Measurements from ENCODE around the gene MAN1A1.

The MAN1A1 gene

DNA sequence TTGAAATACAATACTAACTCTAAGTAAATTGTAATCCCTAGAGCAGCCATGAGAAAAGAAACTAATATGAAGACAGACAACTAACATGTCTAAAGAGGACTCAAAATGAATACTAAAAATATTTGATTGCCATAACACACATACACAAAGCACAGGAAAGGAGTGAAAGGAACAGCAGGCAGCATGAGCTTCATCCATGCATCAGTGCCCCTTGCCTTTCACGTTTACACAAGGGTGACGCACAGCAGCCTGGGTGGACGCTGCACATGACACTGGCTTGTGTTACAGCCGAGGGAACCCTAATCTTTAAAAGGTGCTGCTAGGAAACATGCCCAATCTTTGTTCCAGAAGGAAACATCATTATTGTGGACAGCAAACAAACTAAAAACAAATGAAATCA lies 123.5 kb downstream of the MAN1A1 start:
- DNase-seq, result no peak

GRCh38 chr6:119224095-119224701 lies 125.4 kb downstream of the MAN1A1 start:
- DNase-seq, result peak; percentile 31

- no peak for DNase-seq
These were observed 129.1 kb downstream of the MAN1A1 start for GRCh38 chr6:119220452-119220851.

GRCh38 chr6:119218548-119218947 lies 131.0 kb downstream of the MAN1A1 start:
- DNase-seq, result no peak

DNA sequence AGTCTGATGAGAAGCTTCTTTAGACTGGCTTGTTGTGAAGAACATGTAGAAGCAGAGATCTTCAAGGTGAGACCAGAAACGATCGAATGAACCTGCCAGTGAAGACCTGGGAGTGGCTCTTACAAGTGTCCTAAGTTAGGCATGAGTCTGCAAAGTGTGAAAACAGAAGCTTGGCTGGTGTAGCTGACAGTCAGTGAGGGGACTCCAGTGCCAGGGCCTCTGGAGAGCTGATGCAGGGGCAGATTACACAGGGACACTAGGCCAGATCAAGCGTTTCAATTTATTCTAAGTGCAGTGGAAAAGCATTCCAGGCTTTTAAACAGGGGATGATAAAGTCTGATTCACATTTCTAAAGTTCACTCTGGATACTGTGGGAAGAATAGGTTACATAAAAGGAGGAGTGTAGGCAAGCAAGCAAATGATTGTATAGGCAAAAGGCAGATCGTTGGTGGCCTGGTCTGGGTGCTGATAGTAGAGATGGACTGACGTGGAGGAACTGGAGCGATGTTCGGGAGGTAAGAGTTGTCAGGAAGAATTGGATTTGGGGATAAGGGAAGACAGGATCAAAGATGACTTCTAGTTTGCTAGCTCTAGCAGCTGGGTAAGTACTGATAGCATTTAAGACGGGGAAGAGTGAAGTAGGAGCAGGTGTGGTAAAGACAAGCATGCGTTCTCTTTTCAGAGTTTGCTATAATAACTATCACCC lies 133.5 kb downstream of the MAN1A1 start:
- no peak for DNase-seq

- no peak for DNase-seq
These were observed 134.3 kb downstream of the MAN1A1 start for GRCh38 chr6:119215309-119215708.

GRCh38 chr6:119210596-119210995 lies 139.0 kb downstream of the MAN1A1 start:
- no peak for DNase-seq

DNA sequence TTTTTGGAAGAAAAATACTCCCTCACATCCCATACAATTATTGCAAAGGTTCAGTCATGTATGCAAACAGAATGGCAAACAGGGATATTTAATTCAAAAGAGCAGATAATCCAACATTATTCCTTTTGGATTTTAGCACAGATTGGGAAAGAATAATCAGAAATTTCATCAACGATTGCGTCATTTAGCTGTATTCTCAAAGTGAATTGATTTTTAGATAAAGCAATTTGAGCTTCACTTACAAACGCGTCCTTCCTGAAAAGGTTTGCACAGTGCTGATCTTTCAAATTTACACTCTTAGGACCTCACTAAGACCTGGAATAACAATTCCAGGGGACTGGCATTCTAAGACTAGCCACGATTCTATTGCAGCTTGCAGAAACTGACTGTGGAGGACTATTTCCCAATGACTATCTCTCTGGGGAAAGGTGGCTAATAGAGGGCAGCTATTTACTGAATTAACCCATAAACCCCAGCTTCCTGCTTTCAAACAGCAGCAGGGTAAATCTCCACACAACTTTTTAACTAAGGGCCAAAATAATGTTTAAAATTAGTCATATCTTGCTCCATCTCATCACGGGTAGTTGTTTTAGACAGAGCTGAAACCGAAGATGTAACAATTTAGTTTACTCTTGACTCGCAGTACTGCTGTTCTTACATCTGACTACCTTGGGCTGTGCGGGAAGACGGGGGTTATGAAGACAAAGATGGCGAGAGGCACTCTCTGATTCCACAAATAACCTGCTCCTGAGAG lies 139.9 kb downstream of the MAN1A1 start:
- no peak for DNase-seq

GRCh38 chr6:119207971-119208725 lies 141.4 kb downstream of the MAN1A1 start:
- no peak for DNase-seq

DNA sequence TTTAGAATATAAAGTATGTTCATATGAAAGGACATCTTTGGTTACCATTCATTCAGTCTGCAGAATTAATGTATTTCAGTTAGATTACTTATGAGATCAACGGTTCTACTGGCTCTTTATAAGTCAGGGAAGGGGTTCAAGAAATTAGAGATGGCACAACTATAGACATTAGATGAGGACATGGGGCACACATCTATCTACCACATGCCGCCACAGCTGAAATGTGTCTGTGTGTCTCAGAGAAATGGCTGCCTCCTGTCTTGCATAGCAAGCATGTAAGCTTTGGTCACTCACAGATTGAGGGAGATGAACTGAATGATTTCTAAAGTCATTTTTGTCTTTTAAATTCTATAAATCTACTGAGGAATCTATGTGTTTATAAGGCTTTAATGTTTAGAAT lies 142.2 kb downstream of the MAN1A1 start:
- DNase-seq, result no peak

DNA sequence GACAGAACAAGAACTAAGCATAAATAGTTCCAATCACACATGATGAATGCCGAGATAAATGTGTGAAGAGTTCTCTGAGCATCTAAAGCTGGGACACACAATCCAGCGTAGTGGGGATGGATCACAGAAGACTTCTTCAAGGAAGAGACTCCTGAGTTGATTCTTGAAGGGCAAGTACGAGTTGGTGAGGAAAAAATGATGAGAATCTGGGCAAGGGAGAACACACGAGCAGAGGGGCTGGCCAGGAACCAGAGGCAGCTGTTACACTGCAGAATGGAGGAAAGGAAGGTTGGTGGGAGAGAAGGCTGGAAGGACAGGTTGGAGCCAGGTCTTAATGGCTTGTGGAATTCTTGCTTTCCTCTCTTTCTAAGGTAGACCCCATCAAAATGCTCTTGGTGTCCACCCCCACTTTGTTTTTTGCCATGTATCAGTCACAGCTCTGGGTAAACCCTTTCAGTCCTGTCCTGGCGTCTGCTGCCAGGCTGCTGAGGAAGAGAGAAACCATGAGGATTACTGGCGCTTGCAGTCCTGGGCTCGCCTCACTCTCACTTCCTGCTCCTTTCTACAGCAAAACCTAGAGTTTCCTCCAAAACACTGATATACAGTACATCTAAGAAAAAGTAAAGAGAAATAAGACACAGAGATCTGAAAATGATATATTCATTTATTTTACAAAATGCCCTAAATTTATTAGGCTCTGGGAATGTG lies 143.5 kb downstream of the MAN1A1 start:
- no peak for DNase-seq

GRCh38 chr6:119204719-119205118 lies 144.8 kb downstream of the MAN1A1 start:
- DNase-seq, result no peak

- no peak for DNase-seq
These were observed 148.1 kb downstream of the MAN1A1 start for GRCh38 chr6:119201480-119201879.

- no peak for DNase-seq
These were observed 148.9 kb downstream of the MAN1A1 start for GRCh38 chr6:119200512-119201175.

DNA sequence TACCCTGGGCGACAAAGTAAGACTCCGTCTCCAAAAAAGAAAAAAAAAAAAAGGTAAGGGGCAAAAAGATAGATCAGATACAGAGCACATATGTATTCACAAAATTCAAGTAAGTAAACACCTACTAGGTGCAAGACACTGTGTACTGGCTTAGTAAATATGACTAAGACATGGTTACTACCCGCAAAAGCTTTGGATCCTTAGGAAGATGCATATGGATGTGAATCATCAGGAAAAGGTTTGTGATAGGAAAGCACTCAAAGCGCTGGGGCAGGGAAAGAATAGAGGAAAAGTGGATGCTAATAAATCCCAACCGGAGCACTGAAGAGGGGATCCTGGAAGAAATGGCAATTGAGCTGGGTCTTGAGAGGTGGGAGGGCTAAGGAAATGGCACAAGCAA lies 152.3 kb downstream of the MAN1A1 start:
- DNase-seq, result no peak

DNA sequence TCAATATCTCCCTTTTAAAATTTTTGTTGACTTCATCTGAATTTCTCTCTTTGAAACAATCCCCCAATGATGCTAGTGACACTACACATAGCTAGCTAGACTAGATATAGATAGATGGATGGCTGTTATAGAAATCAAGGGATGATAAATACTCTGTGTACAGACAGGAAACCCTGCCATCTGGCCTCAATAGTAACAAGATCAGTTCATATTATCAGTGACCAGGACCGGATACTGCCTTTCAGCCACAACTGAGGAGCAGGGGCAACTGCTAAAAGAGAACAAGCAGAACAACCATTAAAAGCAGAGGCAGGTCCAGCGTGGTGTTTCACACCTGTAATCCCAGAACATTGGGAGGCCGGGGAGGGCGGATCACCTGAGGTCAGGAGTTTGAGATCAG lies 152.8 kb downstream of the MAN1A1 start:
- DNase-seq, result no peak

GRCh38 chr6:119195848-119196247 lies 153.7 kb downstream of the MAN1A1 start:
- DNase-seq, result no peak

GRCh38 chr6:119195204-119195603 lies 154.4 kb downstream of the MAN1A1 start:
- no peak for DNase-seq

DNA sequence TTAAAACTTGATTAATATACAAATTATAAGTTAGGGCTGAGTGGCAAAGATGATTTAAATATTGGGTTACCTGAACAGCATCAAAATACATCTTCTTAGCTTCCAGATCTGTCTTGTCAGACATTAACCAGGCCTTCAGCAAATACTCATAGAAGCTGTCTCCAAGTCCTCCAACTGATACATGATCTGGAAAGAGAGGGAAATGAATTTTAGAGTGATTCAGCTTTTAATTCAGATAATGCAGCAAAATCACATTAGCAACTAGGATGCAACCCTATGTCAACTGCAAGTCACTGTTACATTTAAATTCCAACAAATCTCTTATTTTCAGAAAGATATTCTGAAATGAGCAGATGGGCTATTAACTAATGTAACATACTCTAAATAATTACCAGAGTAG lies 155.9 kb downstream of the MAN1A1 start:
- DNase-seq, result no peak

GRCh38 chr6:119192200-119192599 lies 157.4 kb downstream of the MAN1A1 start:
- DNase-seq, result no peak

DNA sequence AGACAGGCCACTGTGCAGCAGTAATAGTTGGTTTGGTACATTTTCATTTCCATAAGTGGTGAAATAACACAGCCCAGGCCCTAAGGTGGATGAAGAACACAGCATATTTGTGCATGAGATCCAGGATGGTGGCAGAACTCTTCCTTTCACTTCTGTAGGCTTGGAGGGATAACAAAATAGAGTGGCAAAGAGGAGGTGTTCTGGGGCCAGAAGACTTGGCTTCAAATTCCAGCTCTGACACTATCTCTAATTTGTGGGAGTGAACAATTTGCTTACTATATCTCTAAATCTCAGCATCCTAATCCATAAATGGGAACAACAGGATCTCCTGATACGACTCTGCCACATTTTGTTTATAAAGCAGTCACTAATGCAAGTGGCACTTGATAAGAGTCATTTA lies 159.4 kb downstream of the MAN1A1 start:
- no peak for DNase-seq

GRCh38 chr6:119189498-119189897 lies 160.1 kb downstream of the MAN1A1 start:
- no peak for DNase-seq

Data from DMS 273 treated with DMSO at 0.1 percent for 48 hours (cell line).